Measurements from ENCODE around the gene ABHD6. TPM values are rescaled to one million over a fixed set of nuclear protein-coding genes. Genes with fewer than 3 reads are reported as not detected.

The ABHD6 gene
- total RNA-seq, 1 experiment from 2014 or later = 2.2 TPM

DNA sequence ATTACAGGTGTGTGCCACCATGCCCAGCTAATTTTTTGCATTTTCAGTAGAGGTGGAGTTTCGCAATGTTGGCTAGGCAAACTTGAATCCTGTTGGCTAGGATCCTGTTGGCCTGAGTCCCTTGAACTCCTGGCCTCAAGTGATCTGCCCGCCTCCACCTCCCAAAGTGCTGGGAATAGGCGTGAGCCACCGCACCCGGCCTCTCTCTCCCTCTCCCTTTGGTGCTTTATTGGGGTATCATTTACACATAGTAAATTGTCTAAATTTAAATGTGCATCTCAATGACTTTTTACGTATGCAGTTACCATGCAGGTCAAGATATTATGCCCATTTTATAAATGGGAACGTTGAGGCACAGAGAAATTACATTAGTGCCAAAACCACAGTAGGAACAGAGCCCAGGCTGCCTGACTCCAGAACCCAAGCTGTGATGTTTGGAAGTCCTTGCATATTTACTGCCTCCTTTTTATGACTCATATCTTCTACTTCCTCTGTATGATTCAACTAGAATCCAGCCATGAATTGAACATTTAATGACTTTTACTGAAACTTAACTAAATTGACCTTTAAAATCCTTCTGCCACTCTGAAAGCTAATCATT, 34.4 kb downstream of the ABHD6 start:
- no peak overlapping the region for H3K27ac Mint-ChIP-seq
- H3K4me1 ChIP-seq (ENCODE audit: insufficient read depth, low read length) = no peaks in the 10 kb centered on the region
- H3T11ph ChIP-seq (ENCODE audit: low read length) = no peak overlapping the region
- H2BK12ac ChIP-seq (ENCODE audit: insufficient read length, low read depth, low read length) = no peak overlapping the region
- H3K14ac ChIP-seq (ENCODE audit: insufficient read depth, low read length) = no peak overlapping the region
- H3K18ac ChIP-seq (ENCODE audit: insufficient read length, low read depth, low read length) = no peak overlapping the region
- no peak overlapping the region for H4K8ac ChIP-seq (replicated peaks; ENCODE audit: insufficient read length, low read depth, low read length)
- H4K20me1 ChIP-seq (ENCODE audit: control insufficient read depth, insufficient read depth, insufficient read length) = no peaks in the 10 kb centered on the region
- H2BK20ac ChIP-seq (ENCODE audit: low read depth, low read length, poor library complexity, severe bottlenecking) = no peak overlapping the region
- TF ChIP-seq, protein P1, sequence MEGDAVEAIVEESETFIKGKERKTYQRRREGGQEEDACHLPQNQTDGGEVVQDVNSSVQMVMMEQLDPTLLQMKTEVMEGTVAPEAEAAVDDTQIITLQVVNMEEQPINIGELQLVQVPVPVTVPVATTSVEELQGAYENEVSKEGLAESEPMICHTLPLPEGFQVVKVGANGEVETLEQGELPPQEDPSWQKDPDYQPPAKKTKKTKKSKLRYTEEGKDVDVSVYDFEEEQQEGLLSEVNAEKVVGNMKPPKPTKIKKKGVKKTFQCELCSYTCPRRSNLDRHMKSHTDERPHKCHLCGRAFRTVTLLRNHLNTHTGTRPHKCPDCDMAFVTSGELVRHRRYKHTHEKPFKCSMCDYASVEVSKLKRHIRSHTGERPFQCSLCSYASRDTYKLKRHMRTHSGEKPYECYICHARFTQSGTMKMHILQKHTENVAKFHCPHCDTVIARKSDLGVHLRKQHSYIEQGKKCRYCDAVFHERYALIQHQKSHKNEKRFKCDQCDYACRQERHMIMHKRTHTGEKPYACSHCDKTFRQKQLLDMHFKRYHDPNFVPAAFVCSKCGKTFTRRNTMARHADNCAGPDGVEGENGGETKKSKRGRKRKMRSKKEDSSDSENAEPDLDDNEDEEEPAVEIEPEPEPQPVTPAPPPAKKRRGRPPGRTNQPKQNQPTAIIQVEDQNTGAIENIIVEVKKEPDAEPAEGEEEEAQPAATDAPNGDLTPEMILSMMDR (conservative IDR thresholded peaks at IDR 0.05) = no peak
- peaks cover 2 to 7% (median 3%) of the 10 kb centered on the region in 3 experiments; a peak in 3 of 7 replicates for H3K36me3 Mint-ChIP-seq (ENCODE audit: insufficient read depth in 1 of 3, low read depth in 3 of 3)
- H4K5ac ChIP-seq (ENCODE audit: insufficient read length, low read depth, low read length) = no peak overlapping the region
- H3K4me1 Mint-ChIP-seq = no peaks in the 10 kb centered on the region
- H3K27me3 Mint-ChIP-seq (ENCODE audit: low read depth) = no peaks in the 10 kb centered on the region; the same call in 1 of the 2 replicates
- no peak overlapping the region for H3K9ac ChIP-seq (ENCODE audit: extremely low read depth, insufficient read length, low read length)
- H3K4ac ChIP-seq (ENCODE audit: low read depth, low read length) = no peak overlapping the region
- no peaks in the 10 kb centered on the region for H3K9me3 ChIP-seq (ENCODE audit: control insufficient read depth, low read depth, low read length)
- H3K27me3 ChIP-seq (ENCODE audit: insufficient read depth, low read length) = no peaks in the 10 kb centered on the region
- WGBS (ENCODE audit: extremely low coverage, insufficient read length, low lambda C conversion rate) = no CpG with 5 or more reads among the region's 7 CpGs
- H2BK15ac ChIP-seq (ENCODE audit: low read depth, low read length) = no peak overlapping the region
- no peak overlapping the region for H2BK120ac ChIP-seq (ENCODE audit: low read depth, low read length, poor library complexity, severe bottlenecking)
- H3K4me3 Mint-ChIP-seq = no peak overlapping the region
- H3K27ac ChIP-seq (ENCODE audit: insufficient read length, low read depth, low read length) = no peak overlapping the region
- no peak overlapping the region for H2AK5ac ChIP-seq (ENCODE audit: insufficient read length, low read length)
- H3K79me1 ChIP-seq (ENCODE audit: insufficient read depth, low read depth, low read length, poor library complexity, severe bottlenecking) = no peaks in the 10 kb centered on the region
- H2AFZ ChIP-seq (ENCODE audit: low read length) = no peak overlapping the region
- H2BK5ac ChIP-seq (ENCODE audit: insufficient read length, low read length) = no peak overlapping the region
- DNase-seq = no peak
- H4K91ac ChIP-seq (ENCODE audit: insufficient read length, low read depth, low read length) = no peak overlapping the region
- H3K23ac ChIP-seq (ENCODE audit: insufficient read length, low read depth, low read length) = no peak overlapping the region
- H3K56ac ChIP-seq (ENCODE audit: insufficient read length, low read depth, low read length) = no peak overlapping the region
- no peaks in the 10 kb centered on the region for H3K79me2 ChIP-seq (ENCODE audit: insufficient read depth, low read length)
- H3K9me3 Mint-ChIP-seq = peaks cover 0 to 3% of the 10 kb centered on the region in 2 experiments; a peak in 2 of 5 replicates
- no peak overlapping the region for H3K4me2 ChIP-seq (ENCODE audit: insufficient read depth, insufficient read length, low read length)
- H3K23me2 ChIP-seq (ENCODE audit: insufficient read length, low read depth, low read length, poor library complexity, severe bottlenecking) = no peaks in the 10 kb centered on the region

Data from H9 (cell line).